ENCODE results near the gene DEAF1.

- no peak for TF ChIP-seq POLR2A (IDR thresholded peaks at IDR 0.05; ENCODE audit: low read length)
- TF ChIP-seq GATA1 (IDR thresholded peaks at IDR 0.05; ENCODE audit: low read depth, low read length): no peak
These were observed 99.6 kb downstream of the DEAF1 start for GRCh38 chr11:595400-595799.
